ENCODE results near the gene TSPAN18.

DNA sequence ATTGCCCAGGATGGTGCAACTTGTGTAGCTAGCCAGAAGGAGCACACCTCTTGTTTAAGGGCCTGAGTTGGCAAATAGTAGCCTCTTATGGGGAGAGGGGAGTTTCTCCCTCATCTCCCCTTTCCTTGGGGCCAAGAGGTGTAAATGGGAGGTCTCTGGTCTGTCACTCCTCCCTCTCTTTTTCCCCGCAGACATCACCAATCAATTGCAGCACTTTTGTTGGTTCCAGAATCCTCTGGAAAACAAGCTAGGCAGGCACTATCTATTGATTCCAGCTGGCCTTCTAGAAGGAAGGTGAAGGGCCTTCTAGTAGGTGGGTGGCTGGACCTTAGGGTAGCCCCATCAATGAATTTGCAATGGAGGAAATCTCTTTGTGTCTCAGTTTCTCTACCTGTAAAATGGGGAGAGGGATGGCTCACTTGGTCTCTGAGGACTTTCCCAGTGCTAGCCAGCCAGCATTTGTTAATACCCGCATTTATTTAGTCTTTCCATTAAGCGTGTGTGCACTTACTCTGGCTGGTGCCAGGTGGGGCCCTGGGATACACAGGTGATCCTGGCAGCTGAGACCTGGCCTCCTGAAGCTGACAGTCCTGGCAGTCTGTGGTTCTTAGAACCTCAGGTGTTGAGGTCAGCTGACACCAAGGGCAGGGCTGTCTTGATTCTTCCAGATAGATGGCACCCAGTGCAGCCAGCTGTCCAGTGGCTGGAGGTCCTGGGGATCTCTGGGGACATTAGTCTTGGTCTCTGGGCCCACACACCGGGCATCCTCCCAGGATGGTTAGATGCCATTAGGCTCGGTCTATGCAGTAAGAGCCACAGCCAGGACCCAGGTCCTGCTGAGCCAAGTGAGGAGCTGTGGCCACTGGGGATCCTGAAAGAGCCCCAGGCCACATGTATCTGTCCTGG, 51.7 kb downstream of the TSPAN18 start:
- TF ChIP-seq POLR2A (IDR thresholded peaks at IDR 0.05; ENCODE audit: borderline replicate concordance, extremely low read depth, insufficient read depth, insufficient read length) (no peak), ZNF274 (IDR thresholded peaks at IDR 0.05; ENCODE audit: low read depth, low read length) (no peak), RAD21 (IDR thresholded peaks at IDR 0.05; ENCODE audit: low read depth) (no peak), EZH2phosphoT487 (IDR thresholded peaks at IDR 0.05; ENCODE audit: borderline replicate concordance) (no peak), JUND (IDR thresholded peaks at IDR 0.05) (no peak)
- TF ChIP-seq, protein P1, sequence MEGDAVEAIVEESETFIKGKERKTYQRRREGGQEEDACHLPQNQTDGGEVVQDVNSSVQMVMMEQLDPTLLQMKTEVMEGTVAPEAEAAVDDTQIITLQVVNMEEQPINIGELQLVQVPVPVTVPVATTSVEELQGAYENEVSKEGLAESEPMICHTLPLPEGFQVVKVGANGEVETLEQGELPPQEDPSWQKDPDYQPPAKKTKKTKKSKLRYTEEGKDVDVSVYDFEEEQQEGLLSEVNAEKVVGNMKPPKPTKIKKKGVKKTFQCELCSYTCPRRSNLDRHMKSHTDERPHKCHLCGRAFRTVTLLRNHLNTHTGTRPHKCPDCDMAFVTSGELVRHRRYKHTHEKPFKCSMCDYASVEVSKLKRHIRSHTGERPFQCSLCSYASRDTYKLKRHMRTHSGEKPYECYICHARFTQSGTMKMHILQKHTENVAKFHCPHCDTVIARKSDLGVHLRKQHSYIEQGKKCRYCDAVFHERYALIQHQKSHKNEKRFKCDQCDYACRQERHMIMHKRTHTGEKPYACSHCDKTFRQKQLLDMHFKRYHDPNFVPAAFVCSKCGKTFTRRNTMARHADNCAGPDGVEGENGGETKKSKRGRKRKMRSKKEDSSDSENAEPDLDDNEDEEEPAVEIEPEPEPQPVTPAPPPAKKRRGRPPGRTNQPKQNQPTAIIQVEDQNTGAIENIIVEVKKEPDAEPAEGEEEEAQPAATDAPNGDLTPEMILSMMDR (IDR thresholded peaks at IDR 0.05 in 2 of 3, conservative IDR thresholded peaks at IDR 0.05 in 1 of 3; ENCODE audit: borderline replicate concordance in 1 of 3, insufficient read depth in 1 of 3, low read depth in 2 of 3, low read length in 2 of 3): no peak
- TF ChIP-seq, protein P2, sequence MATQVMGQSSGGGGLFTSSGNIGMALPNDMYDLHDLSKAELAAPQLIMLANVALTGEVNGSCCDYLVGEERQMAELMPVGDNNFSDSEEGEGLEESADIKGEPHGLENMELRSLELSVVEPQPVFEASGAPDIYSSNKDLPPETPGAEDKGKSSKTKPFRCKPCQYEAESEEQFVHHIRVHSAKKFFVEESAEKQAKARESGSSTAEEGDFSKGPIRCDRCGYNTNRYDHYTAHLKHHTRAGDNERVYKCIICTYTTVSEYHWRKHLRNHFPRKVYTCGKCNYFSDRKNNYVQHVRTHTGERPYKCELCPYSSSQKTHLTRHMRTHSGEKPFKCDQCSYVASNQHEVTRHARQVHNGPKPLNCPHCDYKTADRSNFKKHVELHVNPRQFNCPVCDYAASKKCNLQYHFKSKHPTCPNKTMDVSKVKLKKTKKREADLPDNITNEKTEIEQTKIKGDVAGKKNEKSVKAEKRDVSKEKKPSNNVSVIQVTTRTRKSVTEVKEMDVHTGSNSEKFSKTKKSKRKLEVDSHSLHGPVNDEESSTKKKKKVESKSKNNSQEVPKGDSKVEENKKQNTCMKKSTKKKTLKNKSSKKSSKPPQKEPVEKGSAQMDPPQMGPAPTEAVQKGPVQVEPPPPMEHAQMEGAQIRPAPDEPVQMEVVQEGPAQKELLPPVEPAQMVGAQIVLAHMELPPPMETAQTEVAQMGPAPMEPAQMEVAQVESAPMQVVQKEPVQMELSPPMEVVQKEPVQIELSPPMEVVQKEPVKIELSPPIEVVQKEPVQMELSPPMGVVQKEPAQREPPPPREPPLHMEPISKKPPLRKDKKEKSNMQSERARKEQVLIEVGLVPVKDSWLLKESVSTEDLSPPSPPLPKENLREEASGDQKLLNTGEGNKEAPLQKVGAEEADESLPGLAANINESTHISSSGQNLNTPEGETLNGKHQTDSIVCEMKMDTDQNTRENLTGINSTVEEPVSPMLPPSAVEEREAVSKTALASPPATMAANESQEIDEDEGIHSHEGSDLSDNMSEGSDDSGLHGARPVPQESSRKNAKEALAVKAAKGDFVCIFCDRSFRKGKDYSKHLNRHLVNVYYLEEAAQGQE (IDR thresholded peaks at IDR 0.05; ENCODE audit: low read depth): no peak
- TF ChIP-seq, protein P3, sequence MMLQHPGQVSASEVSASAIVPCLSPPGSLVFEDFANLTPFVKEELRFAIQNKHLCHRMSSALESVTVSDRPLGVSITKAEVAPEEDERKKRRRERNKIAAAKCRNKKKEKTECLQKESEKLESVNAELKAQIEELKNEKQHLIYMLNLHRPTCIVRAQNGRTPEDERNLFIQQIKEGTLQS (IDR thresholded peaks at IDR 0.05): no peak

Data from HCT116 (cell line).